GM19397 (cell line): ENCODE measurements around the gene ELP2.
"Not testable (repeated sequence)": the region's sequence is repeated elsewhere in the genome, so short reads cannot be mapped to it uniquely, and the experiment has no call there.

ENCODE experiments used
- ATAC-seq: cut with Tn5 transposase; IDR thresholded peaks from one replicate; pipeline ENCODE4 v1.9.1; 2021; ENCODE audit warnings: mild to moderate bottlenecking, moderate library complexity; ENCODE audit not compliant: unreplicated experiment

ELP2 gene

DNA sequence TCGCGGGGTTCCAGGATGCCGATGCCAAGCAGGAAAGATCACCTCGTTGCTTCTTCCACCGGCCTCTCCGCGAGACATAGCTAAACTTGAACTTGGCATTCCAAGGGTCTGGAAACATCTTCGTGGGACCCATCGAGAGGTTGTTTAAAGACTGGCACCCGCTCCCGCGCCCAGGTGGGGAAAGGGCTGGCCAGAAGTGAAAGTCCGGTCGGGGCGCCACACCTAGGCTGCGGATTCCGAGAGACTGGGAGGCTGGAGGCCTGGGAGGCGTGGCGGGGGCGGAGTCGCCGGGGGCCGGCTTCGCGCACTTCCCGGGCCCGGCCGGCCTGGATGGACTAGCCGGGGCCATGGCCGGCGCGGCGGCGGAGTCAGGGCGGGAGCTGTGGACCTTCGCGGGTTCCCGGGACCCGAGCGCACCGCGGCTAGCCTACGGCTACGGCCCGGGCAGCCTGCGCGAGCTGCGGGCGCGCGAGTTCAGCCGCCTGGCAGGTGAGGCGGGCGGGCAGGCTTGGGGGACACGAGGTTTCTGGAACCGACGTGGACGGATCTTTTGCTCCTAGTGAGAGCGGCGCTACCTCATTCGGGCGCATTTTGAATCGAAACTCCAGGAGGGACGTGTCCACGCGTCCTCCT lies 57.6 kb downstream of the ELP2 start, which contains the start of gene MOCOS:
TSS of gene MOCOS (plus strand) at position 305 of the 633 bp plus-strand sequence. CDS start at position 348, 43 bp downstream.
- peak; percentile 83 for ATAC-seq

DNA sequence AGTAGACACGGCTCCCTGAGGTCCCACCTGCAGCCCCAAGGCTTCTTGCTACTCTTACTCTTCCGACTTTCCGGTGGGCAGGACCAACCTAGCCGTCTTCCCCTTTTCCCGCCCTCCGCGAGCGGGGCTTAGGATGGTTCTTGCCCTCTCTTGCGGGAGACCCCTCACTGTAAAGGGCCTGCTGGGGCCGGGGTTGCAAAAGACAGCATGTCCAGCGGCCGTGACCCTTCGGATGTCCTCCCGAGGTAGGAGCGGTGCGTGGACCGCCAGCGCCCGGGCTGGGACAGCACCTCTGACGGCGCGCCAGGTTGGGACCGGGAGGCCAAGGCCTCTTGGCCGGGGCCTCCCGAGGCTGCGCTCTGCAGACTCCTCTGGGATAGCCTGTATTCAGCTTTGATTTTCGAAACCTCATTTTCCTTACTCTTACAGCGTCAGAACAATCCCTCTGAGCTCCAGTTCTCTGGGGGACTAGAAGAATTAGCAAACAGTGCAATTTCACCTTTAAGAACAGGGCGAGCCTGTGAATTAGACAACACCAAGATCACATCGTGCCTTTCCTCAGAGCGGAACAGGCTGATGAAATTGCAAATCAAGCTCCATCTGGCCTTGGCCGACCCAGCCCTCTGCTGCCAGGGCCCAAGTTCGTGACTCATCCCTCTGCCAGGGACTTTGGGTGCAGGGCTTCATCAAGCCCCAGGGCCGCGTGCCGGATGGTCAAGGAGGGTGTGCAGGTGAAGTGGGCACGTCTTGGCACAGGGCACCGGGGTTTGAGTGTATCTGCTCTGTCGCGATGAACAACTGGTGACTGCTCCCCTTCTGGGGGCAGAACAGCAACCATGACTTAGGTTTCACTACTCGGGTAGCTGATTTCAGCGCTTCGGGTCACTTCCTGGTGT lies 58.4 kb downstream of the ELP2 start:
- peak; percentile 8 for ATAC-seq

DNA sequence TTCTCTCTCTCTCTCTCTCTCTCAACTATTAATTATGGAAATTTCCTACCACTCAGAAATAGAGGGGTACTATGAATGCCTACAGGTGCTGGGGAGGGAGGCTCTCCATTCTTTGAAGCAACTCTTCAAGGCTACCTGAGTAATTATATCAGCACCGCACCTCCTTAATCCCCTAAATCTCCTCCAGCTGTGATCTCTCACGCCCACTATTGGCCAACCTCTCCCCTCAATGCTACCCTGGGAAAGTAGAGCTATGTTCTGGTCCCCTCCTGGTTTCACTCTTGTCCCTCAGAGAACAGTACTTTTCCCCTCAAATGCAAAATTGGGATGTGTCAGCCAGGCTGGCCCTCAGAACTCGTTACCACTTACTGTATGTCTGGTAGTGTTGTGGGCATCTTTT lies 59.2 kb downstream of the ELP2 start:
- ATAC-seq: no peak

DNA sequence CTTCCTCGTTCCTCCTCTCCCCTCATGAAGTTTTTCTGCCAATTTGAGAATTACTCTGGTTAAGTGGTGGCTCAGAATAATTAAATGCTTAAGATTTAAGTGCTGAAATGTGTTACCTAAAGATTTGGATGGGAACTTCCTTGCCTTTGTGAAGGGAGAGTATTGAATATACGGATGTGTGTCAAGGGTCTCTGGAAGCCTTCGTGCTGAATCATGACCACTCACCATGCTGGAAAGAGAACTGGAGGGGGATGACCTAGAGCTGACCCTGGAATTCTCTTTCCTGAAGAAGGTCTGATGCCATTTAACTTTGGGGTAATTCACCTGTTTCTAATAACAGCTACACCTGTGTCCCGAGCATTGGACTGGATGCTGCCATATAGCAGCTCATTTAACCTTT lies 59.8 kb downstream of the ELP2 start:
- no peak for ATAC-seq

DNA sequence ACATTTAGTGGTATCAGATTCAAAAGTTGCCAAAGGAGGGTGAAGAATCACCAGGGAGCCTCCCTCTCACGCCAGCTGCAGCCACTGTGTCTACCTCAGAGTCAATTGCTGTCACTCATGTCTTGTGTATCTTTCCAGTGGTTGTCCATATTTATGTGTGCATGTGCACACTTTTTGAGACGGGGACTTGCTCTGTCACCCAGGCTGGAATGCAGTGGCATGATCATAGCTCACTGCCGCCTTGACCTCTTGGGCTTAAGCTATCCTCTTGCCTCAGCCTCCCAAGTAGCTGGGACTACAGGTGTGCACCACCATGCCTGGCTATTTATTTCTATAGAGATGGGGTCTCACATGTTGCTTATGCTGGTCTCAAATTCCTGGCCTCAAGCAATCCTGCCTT lies 61.6 kb downstream of the ELP2 start:
- ATAC-seq: no peak

DNA sequence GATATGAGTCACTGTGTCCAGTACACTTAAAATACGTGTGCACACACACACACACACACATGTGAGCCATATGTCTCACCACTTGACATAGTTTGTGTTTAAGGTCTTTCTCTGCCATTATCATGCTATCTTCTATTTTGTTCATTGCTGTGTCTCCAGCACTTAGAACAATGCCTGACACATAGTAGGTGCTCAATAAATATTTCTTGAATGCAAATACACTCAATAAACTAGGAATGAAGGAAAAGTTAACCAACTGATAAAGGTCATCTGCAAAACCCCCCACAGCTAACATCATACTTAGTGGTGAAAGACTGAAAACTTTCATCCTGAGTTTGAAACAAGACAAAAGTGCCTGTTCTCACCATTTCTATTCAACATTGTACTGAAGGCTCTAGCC lies 62.0 kb downstream of the ELP2 start:
- ATAC-seq: no peak

DNA sequence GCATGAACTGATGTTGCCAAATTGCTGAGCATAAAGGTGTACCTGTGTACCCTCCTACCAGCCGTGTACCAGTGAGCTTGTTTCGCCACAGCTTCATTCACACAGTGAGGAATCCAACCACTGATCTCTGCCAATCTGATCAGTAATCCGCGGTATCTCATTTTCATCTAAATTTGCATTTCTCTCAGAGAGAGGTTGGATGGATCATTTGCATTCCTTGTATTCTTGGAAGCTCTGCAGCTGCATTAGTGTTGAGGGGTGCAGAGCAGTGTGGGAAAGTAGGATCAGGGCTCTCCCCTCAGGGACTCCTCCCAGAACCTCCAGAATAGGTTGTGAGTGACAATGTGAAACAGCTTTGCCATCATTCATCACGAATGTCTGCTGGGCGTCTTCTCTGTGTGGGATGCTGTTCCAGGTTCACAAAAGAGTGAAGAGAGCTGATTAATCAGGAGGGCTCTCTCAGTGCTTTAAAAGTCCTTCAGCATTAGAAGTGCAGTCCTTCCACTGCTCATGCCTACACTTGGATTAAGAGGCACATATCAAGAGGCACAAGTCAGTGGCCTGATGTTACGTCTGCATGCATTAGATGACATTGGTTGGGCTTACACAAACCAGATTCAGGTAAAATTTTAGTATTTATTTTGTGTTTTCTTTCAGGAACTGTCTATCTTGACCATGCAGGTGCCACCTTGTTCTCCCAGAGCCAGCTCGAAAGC lies 65.1 kb downstream of the ELP2 start:
- no peak for ATAC-seq

DNA sequence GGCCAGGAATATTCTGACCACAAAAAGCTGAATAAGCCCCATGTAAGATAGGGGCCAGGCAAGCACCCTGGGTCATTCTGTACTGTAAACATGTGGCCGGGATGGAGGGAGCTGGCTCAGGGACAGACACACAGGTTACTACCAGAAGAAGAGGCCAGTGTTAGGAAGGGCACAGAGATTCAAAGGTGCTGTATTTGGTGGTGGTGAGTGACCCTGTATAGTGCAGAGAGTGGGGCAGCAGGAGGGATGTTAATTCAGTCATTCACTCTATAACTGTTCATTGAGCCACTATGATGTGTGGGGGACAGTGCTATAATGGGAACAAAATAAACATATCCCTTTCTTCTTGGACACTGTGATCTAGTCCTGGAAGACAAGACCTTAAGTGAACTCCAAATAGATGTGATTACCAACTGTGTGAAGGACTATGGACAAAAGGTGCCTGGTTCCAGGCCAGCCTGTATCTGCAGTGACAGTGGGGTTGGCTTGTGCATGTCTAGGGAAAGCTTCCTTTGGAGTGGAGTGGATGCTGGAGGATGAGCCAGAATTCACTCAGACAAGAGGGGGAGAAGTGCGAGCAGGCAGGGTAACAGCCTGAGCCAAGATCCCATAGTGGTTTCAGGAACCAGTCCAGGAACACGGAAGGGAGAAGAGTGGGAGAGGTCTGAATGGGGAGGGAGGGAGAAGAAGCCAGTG lies 65.9 kb downstream of the ELP2 start:
- ATAC-seq: no peak

DNA sequence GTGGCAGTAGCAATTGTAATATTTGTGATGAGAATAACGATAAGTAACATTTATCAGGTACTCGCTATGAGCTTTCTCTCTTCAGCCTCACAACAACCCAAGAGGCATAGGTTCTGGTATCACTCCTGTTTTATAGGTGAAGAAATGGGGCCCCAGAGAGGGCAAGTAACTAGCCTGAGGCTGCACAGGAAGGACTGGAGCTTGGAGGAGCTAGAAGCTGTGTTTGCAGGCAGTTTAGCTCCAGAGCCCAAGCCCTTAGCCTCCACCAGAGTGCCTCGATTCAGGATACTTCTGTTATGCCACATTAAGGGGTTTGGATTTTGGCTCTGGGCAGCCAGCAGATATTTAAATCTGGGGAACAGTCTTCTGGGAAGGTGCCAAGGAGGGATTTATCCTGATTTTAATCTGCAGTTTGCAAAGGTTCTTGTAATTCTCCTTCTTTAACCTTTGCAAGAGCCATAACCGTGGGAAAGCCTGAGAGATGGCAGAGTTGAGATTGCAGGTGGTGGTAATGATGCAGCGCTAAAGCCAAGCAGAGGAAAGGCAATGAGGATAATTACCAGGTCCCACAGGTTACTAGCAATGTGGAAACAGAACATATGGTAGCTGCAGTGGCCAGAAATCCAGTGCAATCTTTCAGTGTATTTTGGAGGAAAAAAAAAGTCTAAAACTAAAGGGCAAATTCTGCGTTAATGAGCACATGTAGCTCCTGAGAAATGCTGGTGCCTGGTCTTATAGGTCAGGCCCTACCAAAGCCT lies 66.7 kb downstream of the ELP2 start:
- ATAC-seq: no peak

DNA sequence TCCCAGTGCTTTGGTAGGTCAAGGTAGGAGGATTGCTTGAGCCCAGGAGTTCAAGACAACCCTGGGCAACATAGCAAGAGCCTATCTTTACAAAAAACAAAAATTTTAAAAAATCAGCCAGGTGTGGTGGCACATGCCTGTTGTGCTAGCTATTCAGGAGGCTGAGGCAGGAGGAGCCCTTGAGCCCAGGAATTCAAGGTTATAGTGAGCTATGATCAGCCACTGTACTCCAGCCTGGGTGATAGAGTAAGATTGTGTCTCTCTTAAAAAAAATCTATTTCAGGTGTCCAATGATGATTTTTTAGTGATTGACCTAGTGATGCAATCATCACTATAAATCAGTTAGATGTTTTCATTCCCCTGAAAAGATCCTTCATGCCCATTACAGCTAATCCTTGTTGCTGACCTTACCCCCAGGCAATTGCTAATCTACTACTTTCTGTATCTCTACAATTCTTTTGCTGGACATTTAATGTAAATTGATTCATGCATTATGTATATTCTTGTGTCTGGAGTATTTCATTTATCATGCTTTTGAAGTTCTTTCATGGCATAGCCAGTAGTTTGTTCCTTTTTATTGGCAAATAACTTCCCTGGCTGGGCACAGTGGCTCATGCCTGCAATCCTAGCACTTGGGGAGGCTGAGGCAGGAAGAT lies 67.9 kb downstream of the ELP2 start:
- no peak for ATAC-seq

DNA sequence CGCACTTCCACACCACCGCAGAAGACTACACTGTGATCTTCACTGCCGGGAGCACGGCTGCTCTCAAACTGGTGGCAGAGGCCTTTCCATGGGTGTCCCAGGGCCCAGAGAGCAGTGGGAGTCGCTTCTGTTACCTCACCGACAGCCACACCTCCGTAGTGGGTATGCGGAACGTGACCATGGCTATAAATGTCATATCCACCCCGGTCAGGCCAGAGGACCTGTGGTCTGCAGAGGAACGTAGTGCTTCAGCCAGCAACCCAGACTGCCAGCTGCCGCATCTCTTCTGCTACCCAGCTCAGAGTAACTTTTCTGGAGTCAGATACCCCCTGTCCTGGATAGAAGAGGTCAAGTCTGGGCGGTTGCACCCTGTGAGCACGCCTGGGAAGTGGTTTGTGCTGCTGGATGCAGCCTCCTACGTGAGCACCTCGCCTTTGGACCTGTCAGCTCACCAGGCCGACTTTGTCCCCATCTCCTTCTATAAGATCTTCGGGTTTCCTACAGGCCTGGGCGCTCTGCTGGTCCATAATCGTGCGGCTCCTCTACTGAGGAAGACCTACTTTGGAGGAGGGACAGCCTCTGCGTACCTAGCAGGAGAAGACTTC lies 70.1 kb downstream of the ELP2 start:
- ATAC-seq: no peak

DNA sequence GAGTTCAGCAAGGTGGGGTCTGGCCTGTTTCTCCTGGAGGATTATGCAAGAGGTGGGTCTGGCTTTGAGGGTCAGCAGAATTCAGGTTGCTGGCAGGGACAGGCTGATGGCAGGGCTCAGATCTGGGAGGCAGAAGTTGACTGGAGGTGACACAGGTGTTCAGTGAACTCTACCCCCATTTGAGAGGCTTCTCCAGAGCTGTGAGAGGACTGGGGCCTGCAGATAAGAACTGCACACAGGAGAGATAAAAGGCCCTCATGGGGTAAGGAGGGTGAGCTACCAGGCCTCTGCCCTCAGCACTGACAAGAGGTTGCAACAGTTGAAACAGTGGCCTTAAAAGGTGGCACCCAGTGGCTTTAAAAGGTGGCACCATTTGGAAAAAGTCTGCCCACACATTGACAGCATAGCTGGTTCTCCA lies 70.7 kb downstream of the ELP2 start:
- no peak for ATAC-seq

DNA sequence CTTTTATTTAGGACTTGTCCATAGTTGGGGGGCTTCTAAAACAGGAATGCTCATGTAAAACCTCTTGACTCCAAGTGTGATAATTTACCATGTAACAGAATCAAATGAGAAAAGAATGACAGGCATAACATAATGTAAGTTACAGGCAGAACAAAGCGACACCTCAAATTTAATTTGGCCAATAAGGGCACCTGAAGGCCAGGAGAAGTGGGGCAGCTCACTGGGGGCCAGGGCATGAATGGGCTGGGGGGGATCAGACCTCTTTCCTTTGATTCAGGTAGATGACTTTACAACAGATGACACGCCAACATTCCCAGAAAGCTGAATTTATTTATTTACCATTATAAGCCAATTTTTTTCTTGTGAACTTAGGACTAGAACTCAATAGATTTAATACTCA lies 72.1 kb downstream of the ELP2 start:
- no peak for ATAC-seq

DNA sequence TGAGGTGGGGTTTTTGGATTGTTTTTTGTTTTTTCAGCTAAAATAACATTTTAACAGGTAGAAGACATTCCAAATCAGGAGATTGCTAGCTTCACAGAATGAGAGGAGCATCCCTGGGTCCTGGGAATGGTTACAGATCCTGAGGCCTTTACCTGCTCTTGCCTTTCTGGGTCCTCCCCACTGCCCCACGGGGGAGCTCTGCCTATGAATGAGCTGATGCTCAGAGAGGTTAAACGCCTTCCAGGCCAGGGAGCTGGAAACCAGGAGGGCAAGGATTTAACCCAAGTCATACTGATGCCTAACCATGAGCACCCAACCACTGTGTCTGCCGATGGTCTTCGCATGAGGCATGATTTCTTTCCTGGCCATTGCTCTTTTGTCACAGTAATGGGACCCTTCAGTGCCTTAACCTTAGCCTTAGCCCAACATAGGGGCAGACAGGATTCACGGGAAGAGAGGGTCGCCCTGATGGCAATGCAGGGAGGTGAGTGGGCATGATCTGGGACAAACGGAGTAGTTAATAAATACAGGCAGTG lies 73.7 kb downstream of the ELP2 start:
- ATAC-seq: no peak

DNA sequence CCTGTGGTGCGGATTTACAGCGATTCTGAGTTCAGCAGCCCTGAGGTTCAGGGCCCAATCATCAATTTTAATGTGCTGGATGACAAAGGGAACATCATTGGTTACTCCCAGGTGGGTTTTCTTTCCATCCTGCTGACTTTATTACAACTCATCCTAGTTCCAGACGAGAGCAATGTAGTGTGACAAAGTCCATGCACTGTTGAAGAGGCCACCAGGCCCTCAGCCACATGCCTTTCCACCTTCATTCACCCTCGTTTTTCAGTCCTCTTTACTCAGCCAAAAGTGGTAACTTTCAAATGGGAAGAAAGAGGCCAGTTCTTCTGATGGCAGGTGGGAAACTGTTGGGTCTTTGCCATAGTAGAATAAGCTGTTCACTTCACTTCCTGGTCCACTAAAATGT lies 75.5 kb downstream of the ELP2 start:
- no peak for ATAC-seq

DNA sequence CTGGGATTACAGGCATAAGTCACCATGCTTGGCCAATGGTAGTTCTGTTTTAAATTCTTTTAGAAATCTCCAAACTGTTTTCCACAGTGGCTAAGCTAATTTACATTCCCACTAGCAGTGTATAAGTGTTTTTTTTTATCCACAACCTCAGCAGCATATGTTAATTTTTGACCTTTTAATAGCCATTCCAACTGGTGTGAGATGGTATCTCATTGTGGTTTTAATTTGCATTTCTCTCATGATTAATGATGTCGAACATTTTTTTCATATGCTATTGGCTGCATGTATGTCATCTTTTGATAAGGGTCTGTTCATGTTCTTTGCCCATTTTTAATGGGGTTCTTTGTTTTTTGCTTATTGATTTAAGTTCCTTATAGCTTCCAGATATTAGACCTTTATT lies 77.6 kb downstream of the ELP2 start:
- ATAC-seq: no peak

DNA sequence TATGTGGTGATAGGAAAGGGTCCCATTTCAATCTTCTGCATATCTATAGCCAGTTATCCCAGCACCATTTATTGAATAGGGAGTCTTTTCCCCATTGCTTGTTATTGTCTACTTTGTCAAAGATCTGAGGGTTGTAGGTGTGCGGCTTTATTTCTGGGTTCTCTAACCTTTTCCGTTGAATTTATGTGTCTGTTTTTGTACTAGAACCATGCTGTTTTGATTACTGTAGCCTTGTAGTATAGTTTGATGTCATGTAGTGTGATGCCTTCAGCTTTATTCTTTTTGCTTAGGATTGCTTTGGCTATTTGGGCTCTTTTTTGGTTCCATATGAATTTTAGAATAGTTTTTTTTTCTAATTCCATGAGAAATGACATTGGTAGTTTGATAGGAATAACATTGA lies 78.3 kb downstream of the ELP2 start:
- not testable (repeated sequence) for ATAC-seq

DNA sequence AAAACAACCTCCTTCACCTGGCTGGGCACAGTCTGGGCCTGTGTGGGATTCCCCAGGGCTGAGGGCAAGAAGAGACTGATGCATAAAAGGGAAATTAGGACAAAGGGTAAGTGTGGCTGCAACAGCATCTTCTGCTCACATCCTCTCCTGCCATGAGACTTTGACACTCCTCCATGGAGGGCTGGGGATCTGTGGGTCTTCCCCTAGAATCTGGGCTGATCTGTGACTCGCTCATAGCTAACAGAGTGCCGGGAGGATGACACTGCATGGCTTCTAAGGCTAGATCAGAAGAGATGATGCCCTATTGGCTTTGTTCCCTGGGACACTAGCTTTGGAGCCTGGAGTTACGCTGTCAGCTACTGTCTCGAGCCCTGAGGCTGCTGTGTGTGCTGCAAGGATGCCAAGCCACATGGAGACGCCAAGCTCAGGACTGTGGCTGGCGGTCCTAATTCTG lies 81.9 kb downstream of the ELP2 start:
- no peak for ATAC-seq
